DND-41 (cell line): ENCODE data around the gene FOXJ3.

Experiments used
- ATAC-seq: fragments of 200-7000 bp; cut with Tn5 transposase; 3 replicates; pipeline ENCODE4 v1.9.1; 2021; ENCODE audit warnings: low read depth; ENCODE audit not compliant: insufficient read depth
- DNase-seq: peaks from one replicate; pipeline ENCODE4 v3.0.0-alpha.2; 2020
- H2AFZ ChIP-seq: 2 replicates; pipeline ENCODE4 v1.6.0; 2012; ENCODE audit warnings: low read depth, low read length
- H3K27ac ChIP-seq: 2 replicates; pipeline ENCODE4 v1.5.1; 2012; ENCODE audit warnings: low read length, inconsistent platforms
- H3K27me3 ChIP-seq: fragments of 200-600 bp; sonication (generic); 2 replicates; pipeline ENCODE4 v1.6.0; 2012; ENCODE audit warnings: low read length, mild to moderate bottlenecking, inconsistent platforms; ENCODE audit not compliant: insufficient read depth, poor library complexity
- H3K36me3 ChIP-seq: 2 replicates; pipeline ENCODE4 v1.5.1; 2012; ENCODE audit warnings: low read length, inconsistent platforms; ENCODE audit not compliant: insufficient read depth
- H3K4me1 ChIP-seq: 2 replicates; pipeline ENCODE4 v1.5.1; 2012; ENCODE audit warnings: mild to moderate bottlenecking, low read length; ENCODE audit not compliant: insufficient read depth
- H3K4me2 ChIP-seq: 2 replicates; pipeline ENCODE4 v1.6.0; 2012; ENCODE audit warnings: mild to moderate bottlenecking, moderate library complexity, low read length, inconsistent platforms; ENCODE audit not compliant: insufficient read depth
- H3K4me3 ChIP-seq, 2 experiments: fragments of 200-600 bp in 1 of 2; shearing (Covaris generic) in 1 of 2; 2 replicates each; pipeline ENCODE4 v1.5.1; 2012 to 2016; ENCODE audit warnings: inconsistent platforms in 2 of 2, low read length in 2 of 2, mild to moderate bottlenecking in 2 of 2, low read depth in 1 of 2, moderate library complexity in 1 of 2
- H3K79me2 ChIP-seq: 2 replicates; pipeline ENCODE4 v1.6.0; 2012; ENCODE audit warnings: low read length, inconsistent platforms; ENCODE audit not compliant: insufficient read depth
- H3K9ac ChIP-seq: 2 replicates; pipeline ENCODE4 v1.6.0; 2012; ENCODE audit warnings: low read depth, mild to moderate bottlenecking, inconsistent platforms, low read length, moderate library complexity
- H3K9me3 ChIP-seq: 2 replicates; pipeline ENCODE4 v1.5.1; 2012; ENCODE audit warnings: low read length, moderate library complexity, mild to moderate bottlenecking, inconsistent platforms; ENCODE audit not compliant: insufficient read depth, severe bottlenecking
- H4K20me1 ChIP-seq: 2 replicates; pipeline ENCODE4 v1.6.0; 2012; ENCODE audit warnings: low read length; ENCODE audit not compliant: insufficient read depth
- CTCF ChIP-seq: IDR thresholded peaks from 2 replicates; pipeline ENCODE4 v1.5.1; 2012; ENCODE audit warnings: borderline replicate concordance, low read length, moderate library complexity, mild to moderate bottlenecking; ENCODE audit not compliant: poor library complexity, severe bottlenecking; ENCODE audit errors: extremely low read depth
- EZH2 ChIP-seq: IDR thresholded peaks from 3 replicates; pipeline ENCODE4 v1.6.1; 2012; ENCODE audit warnings: borderline replicate concordance, low read depth, mild to moderate bottlenecking, moderate library complexity, low read length, inconsistent platforms; ENCODE audit not compliant: severe bottlenecking

The FOXJ3 gene

GRCh38 chr1:42143896-42144710 lies 190.9 kb downstream of the FOXJ3 start:
- no peaks in the 10 kb centered on the region for H3K27me3 ChIP-seq
- H3K4me1 ChIP-seq = peaks cover 18% of the 10 kb centered on the region
- DNase-seq = no peak
- H3K9ac ChIP-seq = no peak overlapping the region
- H3K79me2 ChIP-seq = no peaks in the 10 kb centered on the region
- no peak overlapping the region for H3K4me3 ChIP-seq
- no peak overlapping the region for H3K4me2 ChIP-seq
- H2AFZ ChIP-seq = no peak overlapping the region
- no peaks in the 10 kb centered on the region for H4K20me1 ChIP-seq
- no peaks in the 10 kb centered on the region for H3K9me3 ChIP-seq
- TF ChIP-seq CTCF (no peak), EZH2 (no peak)
- H3K36me3 ChIP-seq = no peaks in the 10 kb centered on the region
- H3K27ac ChIP-seq = no peak overlapping the region
- ATAC-seq = no peak

- Histone ChIP-seq H2AFZ (peak overlapping the region; percentile 34; the same call in 1 of the 2 replicates), H3K36me3 (no peaks in the 10 kb centered on the region), H3K9me3 (no peaks in the 10 kb centered on the region), H3K4me1 (peaks cover 18% of the 10 kb centered on the region), H3K4me3 (no peak overlapping the region), H3K9ac (no peak overlapping the region), H3K79me2 (no peaks in the 10 kb centered on the region), H3K27me3 (no peaks in the 10 kb centered on the region), H3K4me2 (0 out of 2 replicates have a peak overlapping the region, but pooled peaks have one; percentile 0), H3K27ac (0 out of 2 replicates have a peak overlapping the region, but pooled peaks have one; percentile 9), H4K20me1 (no peaks in the 10 kb centered on the region)
- TF ChIP-seq CTCF (no peak), EZH2 (no peak)
- DNase-seq (peak; percentile 46), ATAC-seq (peak; percentile 80)
Measured at GRCh38 chr1:42142894-42143675, 191.9 kb downstream of the FOXJ3 start.

- Histone ChIP-seq H3K9ac (no peak overlapping the region), H2AFZ (no peak overlapping the region), H3K4me1 (peaks cover 18% of the 10 kb centered on the region), H4K20me1 (no peaks in the 10 kb centered on the region), H3K9me3 (no peaks in the 10 kb centered on the region), H3K79me2 (no peaks in the 10 kb centered on the region), H3K36me3 (no peaks in the 10 kb centered on the region), H3K27ac (no peak overlapping the region), H3K27me3 (no peaks in the 10 kb centered on the region), H3K4me3 (no peak overlapping the region), H3K4me2 (no peak overlapping the region)
- DNase-seq = no peak
- ATAC-seq = no peak
- TF ChIP-seq CTCF = no peak
- TF ChIP-seq EZH2 = no peak
Measured at GRCh38 chr1:42141978-42142377, 193.1 kb downstream of the FOXJ3 start.
